Tibial artery (tissue), 4 donors: ENCODE data around the gene NME2.
"Not testable (repeated sequence)": the region's sequence is repeated elsewhere in the genome, so short reads cannot be mapped to it uniquely, and the experiment has no call there.

Experiments
- DNase-seq, 2 donors: peaks; one replicate each; pipeline ENCODE4 v3.0.0-alpha.2; 2019
- H3K27ac ChIP-seq, 2 donors: fragments of 200-600 bp; sonication (generic) in 1 of 2; 1 replicate in 1 of 2; 2 replicates in 1 of 2; pipeline ENCODE4 v1.5.1; 2018 to 2019; ENCODE audit warnings: mild to moderate bottlenecking in 1 of 2
- H3K27me3 ChIP-seq, 2 donors: fragments of 200-600 bp; sonication (generic) in 1 of 2; one replicate each; pipeline versions ENCODE4 v1.5.1 to v1.6.0; 2016 to 2019
- H3K36me3 ChIP-seq, 3 donors: fragments of 200-600 bp; sonication (generic) in 2 of 3; one replicate each; pipeline ENCODE4 v1.5.1; 2016 to 2019; ENCODE audit warnings: mild to moderate bottlenecking in 2 of 3
- H3K4me1 ChIP-seq, 4 donors: fragments of 200-600 bp; sonication (generic) in 2 of 4; 1 replicate in 3 of 4; 2 replicates in 1 of 4; pipeline ENCODE4 v1.5.1; 2016 to 2019
- H3K4me3 ChIP-seq, 2 donors: fragments of 200-600 bp; sonication (generic) in 1 of 2; 1 replicate in 1 of 2; 2 replicates in 1 of 2; pipeline ENCODE4 v1.5.1; 2018 to 2019; ENCODE audit warnings: mild to moderate bottlenecking in 2 of 2
- H3K9me3 ChIP-seq, 3 donors: fragments of 200-600 bp; sonication (generic) in 1 of 3; one replicate each; pipeline ENCODE4 v1.5.1; 2016 to 2019
- intact Hi-C: fragments of 100-400 bp; cut with DNase I; formaldehyde crosslinking; loops from one replicate; pipeline ENCODE4 v1.15.0; 2023; ENCODE audit warnings: low total_unique reads
- TF ChIP-seq, protein P1 (sequence below), 2 experiments: fragments of 200-600 bp in 1 of 2; fragments of 450-650 bp in 1 of 2; IDR thresholded peaks; one replicate each; pipeline ENCODE4 v1.5.1; 2017 to 2019; ENCODE audit warnings: antibody characterized with exemption in 2 of 2, mild to moderate bottlenecking in 1 of 2, moderate library complexity in 1 of 2

Gene NME2

GRCh38 chr17:51165680-51166197, 472 bp upstream of the NME2 start:
- intact Hi-C loops, result loop anchor here (2.0 to 5.0 kb wide), 2 partner anchors 13 to 43 kb away; partner anchors contain the start of genes NME1 and SPAG9
- Histone ChIP-seq H3K27ac (peak overlapping the region; percentile 88 to 98), H3K4me1 (peaks cover 0 to 21% (median 15%) of the 10 kb centered on the region in 4 donors), H3K36me3 (peaks cover 12 to 44% (median 37%) of the 10 kb centered on the region in 3 donors), H3K9me3 (no peaks in the 10 kb centered on the region), H3K27me3 (no peaks in the 10 kb centered on the region), H3K4me3 (peak overlapping the region; percentile 98 to 99)
- DNase-seq, result peak in 1 of 2 donors; percentile 29
- TF ChIP-seq, protein P1, sequence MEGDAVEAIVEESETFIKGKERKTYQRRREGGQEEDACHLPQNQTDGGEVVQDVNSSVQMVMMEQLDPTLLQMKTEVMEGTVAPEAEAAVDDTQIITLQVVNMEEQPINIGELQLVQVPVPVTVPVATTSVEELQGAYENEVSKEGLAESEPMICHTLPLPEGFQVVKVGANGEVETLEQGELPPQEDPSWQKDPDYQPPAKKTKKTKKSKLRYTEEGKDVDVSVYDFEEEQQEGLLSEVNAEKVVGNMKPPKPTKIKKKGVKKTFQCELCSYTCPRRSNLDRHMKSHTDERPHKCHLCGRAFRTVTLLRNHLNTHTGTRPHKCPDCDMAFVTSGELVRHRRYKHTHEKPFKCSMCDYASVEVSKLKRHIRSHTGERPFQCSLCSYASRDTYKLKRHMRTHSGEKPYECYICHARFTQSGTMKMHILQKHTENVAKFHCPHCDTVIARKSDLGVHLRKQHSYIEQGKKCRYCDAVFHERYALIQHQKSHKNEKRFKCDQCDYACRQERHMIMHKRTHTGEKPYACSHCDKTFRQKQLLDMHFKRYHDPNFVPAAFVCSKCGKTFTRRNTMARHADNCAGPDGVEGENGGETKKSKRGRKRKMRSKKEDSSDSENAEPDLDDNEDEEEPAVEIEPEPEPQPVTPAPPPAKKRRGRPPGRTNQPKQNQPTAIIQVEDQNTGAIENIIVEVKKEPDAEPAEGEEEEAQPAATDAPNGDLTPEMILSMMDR (IDR thresholded peaks at IDR 0.05), result peak in 1 of 2 experiments; percentile 10

GRCh38 chr17:51166987-51167931, 1.0 kb downstream of the NME2 start:
- intact Hi-C loops, result loop anchor here (2.0 to 5.0 kb wide), 2 partner anchors 14 to 45 kb away; partner anchors contain the start of genes NME1 and SPAG9
- Histone ChIP-seq H3K9me3 (no peaks in the 10 kb centered on the region), H3K36me3 (peaks cover 23 to 46% (median 37%) of the 10 kb centered on the region in 3 donors), H3K27ac (peak overlapping the region; percentile 88 to 98), H3K27me3 (no peaks in the 10 kb centered on the region), H3K4me3 (peak overlapping the region; percentile 98 to 99), H3K4me1 (peaks cover 0 to 21% (median 15%) of the 10 kb centered on the region in 4 donors)
- no peak for DNase-seq
- TF ChIP-seq, protein P1 (IDR thresholded peaks at IDR 0.05), result peak; percentile 50 to 57

GRCh38 chr17:51169340-51169739, 3.1 kb downstream of the NME2 start:
- Histone ChIP-seq H3K27me3 (no peaks in the 10 kb centered on the region), H3K4me1 (peaks cover 0 to 21% (median 15%) of the 10 kb centered on the region in 4 donors), H3K9me3 (no peaks in the 10 kb centered on the region), H3K36me3 (peaks cover 23 to 66% (median 56%) of the 10 kb centered on the region in 3 donors), H3K4me3 (no peak overlapping the region), H3K27ac (no peak overlapping the region)
- DNase-seq, result no peak
- TF ChIP-seq, protein P1 (IDR thresholded peaks at IDR 0.05), result no peak
- intact Hi-C loops, result loop anchor here (5.0 kb wide), 1 partner anchor 47 kb away; the partner anchor contains the start of gene SPAG9

GRCh38 chr17:51170736-51171135, 4.5 kb downstream of the NME2 start:
- no peaks in the 10 kb centered on the region for H3K9me3 ChIP-seq
- H3K4me1 ChIP-seq, result peaks cover 0 to 12% (median 7%) of the 10 kb centered on the region in 4 donors
- DNase-seq, result no peak
- H3K27me3 ChIP-seq, result no peaks in the 10 kb centered on the region
- H3K36me3 ChIP-seq, result peaks cover 23 to 66% (median 56%) of the 10 kb centered on the region in 3 donors
- intact Hi-C loops, result no loop called here
- TF ChIP-seq, protein P1 (IDR thresholded peaks at IDR 0.05), result no peak
- H3K27ac ChIP-seq, result no peak overlapping the region
- no peak overlapping the region for H3K4me3 ChIP-seq

DNA sequence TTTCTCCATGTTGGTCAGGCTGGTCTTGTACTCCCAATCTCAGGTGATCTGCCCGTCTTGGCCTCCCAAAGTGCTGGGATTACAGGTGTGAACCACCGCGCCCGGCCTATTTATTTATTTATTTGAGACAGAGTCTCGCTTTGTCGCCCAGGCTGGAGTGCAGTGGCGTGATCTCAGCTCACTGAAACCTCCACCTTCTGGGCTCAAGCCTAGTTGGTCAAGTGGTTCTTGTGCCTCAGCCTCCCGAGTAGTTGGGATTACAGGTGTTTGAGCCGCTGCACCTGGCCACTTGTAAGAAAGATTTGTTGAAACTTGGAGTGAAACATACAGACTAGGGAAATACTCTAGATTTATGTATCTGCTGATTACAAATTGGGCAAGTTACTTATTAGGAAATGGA, 5.8 kb downstream of the NME2 start:
- H3K27ac ChIP-seq, DNase-seq, H3K4me1 ChIP-seq, H3K9me3 ChIP-seq, H3K4me3 ChIP-seq, H3K27me3 ChIP-seq, intact Hi-C loops: not testable (repeated sequence)
- H3K36me3 ChIP-seq, result peaks cover 23 to 67% (median 56%) of the 10 kb centered on the region in 3 donors
